ENCODE data around the gene LSM5.

The LSM5 gene

GRCh38 chr7:32459788-32460187, 30.4 kb downstream of the LSM5 start:
- DNase-seq: no peak

- DNase-seq: no peak
Observed at GRCh38 chr7:32458025-32458424, 32.2 kb downstream of the LSM5 start.

- DNase-seq: no peak
Observed at GRCh38 chr7:32453341-32454011, 36.7 kb downstream of the LSM5 start.

GRCh38 chr7:32447218-32447617, 43.0 kb downstream of the LSM5 start:
- no peak for DNase-seq

GRCh38 chr7:32436146-32436928, 53.8 kb downstream of the LSM5 start:
- no peak for DNase-seq
